GM23338 (cell line): ENCODE measurements around the gene NDST1.

Experiments
- CREB1 ChIP-seq: fragments of 250-450 bp; sonication (Bioruptor Pico); IDR thresholded peaks from 2 replicates; pipeline ENCODE4 v1.5.0; 2020; ENCODE audit warnings: low read depth, mild to moderate bottlenecking, moderate library complexity
- EZH2 ChIP-seq: fragments of 200-600 bp; sonication (generic); IDR thresholded peaks from one replicate; pipeline ENCODE4 v1.8.0; 2017; ENCODE audit warnings: antibody characterized with exemption, mild to moderate bottlenecking, low read depth; ENCODE audit not compliant: unreplicated experiment
- EZH2phosphoT487 ChIP-seq: fragments of 200-600 bp; sonication (generic); IDR thresholded peaks from one replicate; pipeline ENCODE4 v1.8.1; 2018; ENCODE audit warnings: antibody characterized with exemption; ENCODE audit not compliant: unreplicated experiment
- JUNB ChIP-seq: IDR thresholded peaks from one replicate; pipeline ENCODE4 v1.6.1; 2016; ENCODE audit warnings: antibody characterized with exemption; ENCODE audit not compliant: unreplicated experiment
- NANOG ChIP-seq: IDR thresholded peaks from 2 replicates; pipeline ENCODE4 v1.6.1; 2016; ENCODE audit warnings: antibody characterized with exemption, borderline replicate concordance
- POLR2AphosphoS5 ChIP-seq: IDR thresholded peaks from 2 replicates; pipeline ENCODE4 v1.6.1; 2016; ENCODE audit warnings: antibody characterized with exemption, low read depth
- STAT1 ChIP-seq: IDR thresholded peaks from one replicate; pipeline ENCODE4 v1.6.1; 2016; ENCODE audit warnings: antibody characterized with exemption; ENCODE audit not compliant: unreplicated experiment
- ZNF114 ChIP-seq: fragments of 250-450 bp; sonication (Bioruptor Pico); IDR thresholded peaks from 2 replicates; pipeline ENCODE4 v1.5.0; 2020; ENCODE audit warnings: mild to moderate bottlenecking, moderate library complexity
- ZNF331 ChIP-seq: fragments of 250-450 bp; sonication (Bioruptor Pico); IDR thresholded peaks from 2 replicates; pipeline ENCODE4 v1.5.0; 2020; ENCODE audit warnings: low read depth, mild to moderate bottlenecking, moderate library complexity
- TF ChIP-seq, protein P1 (sequence below), 2 experiments: fragments of 200-600 bp in 1 of 2; sonication (generic) in 1 of 2; conservative IDR thresholded peaks; 2 replicates each; pipeline versions ENCODE4 v1.5.1 to v1.6.1; 2016 to 2017; ENCODE audit warnings: antibody characterized with exemption in 2 of 2, low read depth in 2 of 2, mild to moderate bottlenecking in 2 of 2, moderate library complexity in 1 of 2
- TF ChIP-seq, protein P2 (sequence below): IDR thresholded peaks from one replicate; pipeline ENCODE4 v1.6.1; 2018; ENCODE audit warnings: antibody characterized with exemption; ENCODE audit not compliant: unreplicated experiment
- TF ChIP-seq, protein P3 (sequence below): IDR thresholded peaks from 2 replicates; pipeline ENCODE4 v1.6.1; 2016; ENCODE audit warnings: antibody characterized with exemption
- TF ChIP-seq, protein P4 (sequence below): fragments of 250-450 bp; sonication (Bioruptor Pico); IDR thresholded peaks from 2 replicates; pipeline ENCODE4 v1.5.0; 2020; ENCODE audit warnings: mild to moderate bottlenecking, moderate library complexity

DNA sequence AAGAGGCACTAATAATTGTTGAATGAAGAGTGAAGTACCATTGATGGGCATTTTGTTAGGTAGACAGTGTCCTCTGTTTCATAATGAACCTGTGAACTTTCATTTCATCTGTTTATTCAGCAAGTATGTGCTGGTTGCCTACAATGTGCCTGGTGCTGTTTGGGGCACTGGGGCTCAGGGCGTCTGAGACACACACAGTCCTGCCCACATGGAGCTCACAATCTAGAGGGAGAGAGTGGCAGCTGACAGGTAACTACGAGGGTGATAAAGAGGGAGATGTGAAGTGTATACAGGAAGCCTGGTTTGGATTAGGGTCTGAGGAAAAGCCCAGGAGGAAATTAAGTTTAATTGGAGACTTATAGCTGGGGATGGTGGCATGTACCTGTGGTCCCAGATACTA is 28.5 kb upstream of the NDST1 start:
- TF ChIP-seq EZH2 (no peak), STAT1 (no peak), ZNF114 (no peak), POLR2AphosphoS5 (no peak), EZH2phosphoT487 (no peak), CREB1 (CRISPR knock-in tag) (no peak), NANOG (no peak), JUNB (no peak), ZNF331 (no peak)
- TF ChIP-seq, protein P1, sequence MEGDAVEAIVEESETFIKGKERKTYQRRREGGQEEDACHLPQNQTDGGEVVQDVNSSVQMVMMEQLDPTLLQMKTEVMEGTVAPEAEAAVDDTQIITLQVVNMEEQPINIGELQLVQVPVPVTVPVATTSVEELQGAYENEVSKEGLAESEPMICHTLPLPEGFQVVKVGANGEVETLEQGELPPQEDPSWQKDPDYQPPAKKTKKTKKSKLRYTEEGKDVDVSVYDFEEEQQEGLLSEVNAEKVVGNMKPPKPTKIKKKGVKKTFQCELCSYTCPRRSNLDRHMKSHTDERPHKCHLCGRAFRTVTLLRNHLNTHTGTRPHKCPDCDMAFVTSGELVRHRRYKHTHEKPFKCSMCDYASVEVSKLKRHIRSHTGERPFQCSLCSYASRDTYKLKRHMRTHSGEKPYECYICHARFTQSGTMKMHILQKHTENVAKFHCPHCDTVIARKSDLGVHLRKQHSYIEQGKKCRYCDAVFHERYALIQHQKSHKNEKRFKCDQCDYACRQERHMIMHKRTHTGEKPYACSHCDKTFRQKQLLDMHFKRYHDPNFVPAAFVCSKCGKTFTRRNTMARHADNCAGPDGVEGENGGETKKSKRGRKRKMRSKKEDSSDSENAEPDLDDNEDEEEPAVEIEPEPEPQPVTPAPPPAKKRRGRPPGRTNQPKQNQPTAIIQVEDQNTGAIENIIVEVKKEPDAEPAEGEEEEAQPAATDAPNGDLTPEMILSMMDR (conservative IDR thresholded peaks at IDR 0.05; ENCODE audit: low read depth in 2 of 2) = no peak
- TF ChIP-seq, protein P2, sequence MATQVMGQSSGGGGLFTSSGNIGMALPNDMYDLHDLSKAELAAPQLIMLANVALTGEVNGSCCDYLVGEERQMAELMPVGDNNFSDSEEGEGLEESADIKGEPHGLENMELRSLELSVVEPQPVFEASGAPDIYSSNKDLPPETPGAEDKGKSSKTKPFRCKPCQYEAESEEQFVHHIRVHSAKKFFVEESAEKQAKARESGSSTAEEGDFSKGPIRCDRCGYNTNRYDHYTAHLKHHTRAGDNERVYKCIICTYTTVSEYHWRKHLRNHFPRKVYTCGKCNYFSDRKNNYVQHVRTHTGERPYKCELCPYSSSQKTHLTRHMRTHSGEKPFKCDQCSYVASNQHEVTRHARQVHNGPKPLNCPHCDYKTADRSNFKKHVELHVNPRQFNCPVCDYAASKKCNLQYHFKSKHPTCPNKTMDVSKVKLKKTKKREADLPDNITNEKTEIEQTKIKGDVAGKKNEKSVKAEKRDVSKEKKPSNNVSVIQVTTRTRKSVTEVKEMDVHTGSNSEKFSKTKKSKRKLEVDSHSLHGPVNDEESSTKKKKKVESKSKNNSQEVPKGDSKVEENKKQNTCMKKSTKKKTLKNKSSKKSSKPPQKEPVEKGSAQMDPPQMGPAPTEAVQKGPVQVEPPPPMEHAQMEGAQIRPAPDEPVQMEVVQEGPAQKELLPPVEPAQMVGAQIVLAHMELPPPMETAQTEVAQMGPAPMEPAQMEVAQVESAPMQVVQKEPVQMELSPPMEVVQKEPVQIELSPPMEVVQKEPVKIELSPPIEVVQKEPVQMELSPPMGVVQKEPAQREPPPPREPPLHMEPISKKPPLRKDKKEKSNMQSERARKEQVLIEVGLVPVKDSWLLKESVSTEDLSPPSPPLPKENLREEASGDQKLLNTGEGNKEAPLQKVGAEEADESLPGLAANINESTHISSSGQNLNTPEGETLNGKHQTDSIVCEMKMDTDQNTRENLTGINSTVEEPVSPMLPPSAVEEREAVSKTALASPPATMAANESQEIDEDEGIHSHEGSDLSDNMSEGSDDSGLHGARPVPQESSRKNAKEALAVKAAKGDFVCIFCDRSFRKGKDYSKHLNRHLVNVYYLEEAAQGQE = no peak
- TF ChIP-seq, protein P3, sequence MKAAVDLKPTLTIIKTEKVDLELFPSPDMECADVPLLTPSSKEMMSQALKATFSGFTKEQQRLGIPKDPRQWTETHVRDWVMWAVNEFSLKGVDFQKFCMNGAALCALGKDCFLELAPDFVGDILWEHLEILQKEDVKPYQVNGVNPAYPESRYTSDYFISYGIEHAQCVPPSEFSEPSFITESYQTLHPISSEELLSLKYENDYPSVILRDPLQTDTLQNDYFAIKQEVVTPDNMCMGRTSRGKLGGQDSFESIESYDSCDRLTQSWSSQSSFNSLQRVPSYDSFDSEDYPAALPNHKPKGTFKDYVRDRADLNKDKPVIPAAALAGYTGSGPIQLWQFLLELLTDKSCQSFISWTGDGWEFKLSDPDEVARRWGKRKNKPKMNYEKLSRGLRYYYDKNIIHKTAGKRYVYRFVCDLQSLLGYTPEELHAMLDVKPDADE = no peak
- TF ChIP-seq, protein P4, sequence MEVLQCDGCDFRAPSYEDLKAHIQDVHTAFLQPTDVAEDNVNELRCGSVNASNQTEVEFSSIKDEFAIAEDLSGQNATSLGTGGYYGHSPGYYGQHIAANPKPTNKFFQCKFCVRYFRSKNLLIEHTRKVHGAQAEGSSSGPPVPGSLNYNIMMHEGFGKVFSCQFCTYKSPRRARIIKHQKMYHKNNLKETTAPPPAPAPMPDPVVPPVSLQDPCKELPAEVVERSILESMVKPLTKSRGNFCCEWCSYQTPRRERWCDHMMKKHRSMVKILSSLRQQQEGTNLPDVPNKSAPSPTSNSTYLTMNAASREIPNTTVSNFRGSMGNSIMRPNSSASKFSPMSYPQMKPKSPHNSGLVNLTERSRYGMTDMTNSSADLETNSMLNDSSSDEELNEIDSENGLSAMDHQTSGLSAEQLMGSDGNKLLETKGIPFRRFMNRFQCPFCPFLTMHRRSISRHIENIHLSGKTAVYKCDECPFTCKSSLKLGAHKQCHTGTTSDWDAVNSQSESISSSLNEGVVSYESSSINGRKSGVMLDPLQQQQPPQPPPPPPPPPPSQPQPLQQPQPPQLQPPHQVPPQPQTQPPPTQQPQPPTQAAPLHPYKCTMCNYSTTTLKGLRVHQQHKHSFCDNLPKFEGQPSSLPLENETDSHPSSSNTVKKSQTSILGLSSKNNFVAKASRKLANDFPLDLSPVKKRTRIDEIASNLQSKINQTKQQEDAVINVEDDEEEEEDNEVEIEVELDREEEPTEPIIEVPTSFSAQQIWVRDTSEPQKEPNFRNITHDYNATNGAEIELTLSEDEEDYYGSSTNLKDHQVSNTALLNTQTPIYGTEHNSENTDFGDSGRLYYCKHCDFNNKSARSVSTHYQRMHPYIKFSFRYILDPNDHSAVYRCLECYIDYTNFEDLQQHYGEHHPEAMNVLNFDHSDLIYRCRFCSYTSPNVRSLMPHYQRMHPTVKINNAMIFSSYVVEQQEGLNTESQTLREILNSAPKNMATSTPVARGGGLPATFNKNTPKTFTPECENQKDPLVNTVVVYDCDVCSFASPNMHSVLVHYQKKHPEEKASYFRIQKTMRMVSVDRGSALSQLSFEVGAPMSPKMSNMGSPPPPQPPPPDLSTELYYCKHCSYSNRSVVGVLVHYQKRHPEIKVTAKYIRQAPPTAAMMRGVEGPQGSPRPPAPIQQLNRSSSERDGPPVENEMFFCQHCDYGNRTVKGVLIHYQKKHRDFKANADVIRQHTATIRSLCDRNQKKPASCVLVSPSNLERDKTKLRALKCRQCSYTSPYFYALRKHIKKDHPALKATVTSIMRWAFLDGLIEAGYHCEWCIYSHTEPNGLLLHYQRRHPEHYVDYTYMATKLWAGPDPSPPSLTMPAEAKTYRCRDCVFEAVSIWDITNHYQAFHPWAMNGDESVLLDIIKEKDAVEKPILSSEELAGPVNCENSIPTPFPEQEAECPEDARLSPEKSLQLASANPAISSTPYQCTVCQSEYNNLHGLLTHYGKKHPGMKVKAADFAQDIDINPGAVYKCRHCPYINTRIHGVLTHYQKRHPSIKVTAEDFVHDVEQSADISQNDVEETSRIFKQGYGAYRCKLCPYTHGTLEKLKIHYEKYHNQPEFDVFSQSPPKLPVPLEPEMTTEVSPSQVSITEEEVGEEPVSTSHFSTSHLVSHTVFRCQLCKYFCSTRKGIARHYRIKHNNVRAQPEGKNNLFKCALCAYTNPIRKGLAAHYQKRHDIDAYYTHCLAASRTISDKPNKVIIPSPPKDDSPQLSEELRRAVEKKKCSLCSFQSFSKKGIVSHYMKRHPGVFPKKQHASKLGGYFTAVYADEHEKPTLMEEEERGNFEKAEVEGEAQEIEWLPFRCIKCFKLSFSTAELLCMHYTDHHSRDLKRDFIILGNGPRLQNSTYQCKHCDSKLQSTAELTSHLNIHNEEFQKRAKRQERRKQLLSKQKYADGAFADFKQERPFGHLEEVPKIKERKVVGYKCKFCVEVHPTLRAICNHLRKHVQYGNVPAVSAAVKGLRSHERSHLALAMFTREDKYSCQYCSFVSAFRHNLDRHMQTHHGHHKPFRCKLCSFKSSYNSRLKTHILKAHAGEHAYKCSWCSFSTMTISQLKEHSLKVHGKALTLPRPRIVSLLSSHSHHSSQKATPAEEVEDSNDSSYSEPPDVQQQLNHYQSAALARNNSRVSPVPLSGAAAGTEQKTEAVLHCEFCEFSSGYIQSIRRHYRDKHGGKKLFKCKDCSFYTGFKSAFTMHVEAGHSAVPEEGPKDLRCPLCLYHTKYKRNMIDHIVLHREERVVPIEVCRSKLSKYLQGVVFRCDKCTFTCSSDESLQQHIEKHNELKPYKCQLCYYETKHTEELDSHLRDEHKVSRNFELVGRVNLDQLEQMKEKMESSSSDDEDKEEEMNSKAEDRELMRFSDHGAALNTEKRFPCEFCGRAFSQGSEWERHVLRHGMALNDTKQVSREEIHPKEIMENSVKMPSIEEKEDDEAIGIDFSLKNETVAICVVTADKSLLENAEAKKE = no peak
